OCI-LY7 (cell line): ENCODE data around the gene STX11. TPM values are rescaled to one million over a fixed set of nuclear protein-coding genes. Genes with fewer than 3 reads are reported as not detected.

Experiments used
- BruUV-seq: library from RNA; stranded (reverse); fragments of 400-500 nt; replicated peaks from 2 replicates; lab custom pipeline; 2021; lab: Mats Ljungman, UMichigan
- CTCF ChIA-PET: fragments of 300-600 bp; sonication (Branson Sonifier 250); formaldehyde crosslinking; loops from one replicate; lab custom pipeline; 2022; ENCODE audit warnings: antibody characterized with exemption; ENCODE audit not compliant: unreplicated experiment; lab: Charles Lee
- POLR2A ChIA-PET: fragments of 300-600 bp; sonication (Branson Sonifier 250); formaldehyde crosslinking; loops from one replicate; lab custom pipeline; 2022; ENCODE audit warnings: antibody characterized with exemption; lab: Charles Lee
- DNase-seq: peaks from one replicate; pipeline ENCODE4 v3.0.0-alpha.2; 2015; ENCODE audit warnings: low spot score
- H2AFZ ChIP-seq: fragments of 200-600 bp; sonication (generic), shearing (Covaris generic); 2 replicates; pipeline ENCODE4 v1.6.1; 2014; ENCODE audit warnings: mild to moderate bottlenecking, antibody characterized with exemption, low read length, moderate library complexity
- H3K27ac ChIP-seq: fragments of 200-600 bp; sonication (generic); 2 replicates; pipeline ENCODE4 v1.5.1; 2014; ENCODE audit warnings: mixed run types, low read depth, mild to moderate bottlenecking, moderate library complexity, low read length, inconsistent platforms; ENCODE audit not compliant: poor library complexity, severe bottlenecking
- H3K36me3 ChIP-seq: fragments of 200-600 bp; sonication (generic); 2 replicates; pipeline ENCODE4 v1.6.1; 2014; ENCODE audit warnings: mild to moderate bottlenecking, antibody characterized with exemption, low read length, moderate library complexity, mixed read lengths; ENCODE audit not compliant: insufficient read depth
- H3K4me1 ChIP-seq: fragments of 200-600 bp; sonication (generic); 2 replicates; pipeline ENCODE4 v1.5.1; 2014; ENCODE audit warnings: mild to moderate bottlenecking, low read length; ENCODE audit not compliant: insufficient read depth, poor library complexity, severe bottlenecking
- H3K4me2 ChIP-seq: fragments of 200-600 bp; sonication (generic); 2 replicates; pipeline ENCODE4 v1.6.1; 2014; ENCODE audit warnings: mild to moderate bottlenecking, low read length
- H3K4me3 ChIP-seq: fragments of 200-600 bp; sonication (generic); 2 replicates; pipeline ENCODE4 v1.5.1; 2014; ENCODE audit warnings: mild to moderate bottlenecking, low read depth, low read length; ENCODE audit not compliant: poor library complexity, severe bottlenecking
- H3K79me2 ChIP-seq: fragments of 200-600 bp; sonication (generic); 2 replicates; pipeline ENCODE4 v1.6.1; 2016; ENCODE audit warnings: low read depth, mild to moderate bottlenecking, low read length, moderate library complexity, mixed read lengths; ENCODE audit not compliant: insufficient read depth
- H3K9me2 ChIP-seq: fragments of 200-600 bp; sonication (generic); 2 replicates; pipeline ENCODE4 v1.6.1; 2016; ENCODE audit warnings: mild to moderate bottlenecking, low read length, mixed read lengths; ENCODE audit not compliant: insufficient read depth
- H3K9me3 ChIP-seq: fragments of 200-600 bp; sonication (generic); 2 replicates; pipeline ENCODE4 v1.6.1; 2014; ENCODE audit warnings: mild to moderate bottlenecking, mixed run types, low read length, mixed read lengths
- H4K20me1 ChIP-seq: fragments of 200-600 bp; sonication (generic); 2 replicates; pipeline ENCODE4 v1.6.1; 2014; ENCODE audit warnings: mild to moderate bottlenecking, antibody characterized with exemption, low read length, moderate library complexity, mixed read lengths; ENCODE audit not compliant: insufficient read depth
- EZH2phosphoT487 ChIP-seq: fragments of 200-600 bp; sonication (generic); IDR thresholded peaks from 2 replicates; pipeline ENCODE4 v1.6.1; 2018; ENCODE audit warnings: low read depth, borderline replicate concordance, mild to moderate bottlenecking, mixed run types, antibody characterized with exemption, low read length, moderate library complexity, mixed read lengths
- intact Hi-C: fragments of 100-400 bp; cut with micrococcal nuclease; formaldehyde crosslinking; loops from one replicate; pipeline ENCODE4 v1.10.0; 2022; ENCODE audit not compliant: unreplicated experiment
- total RNA-seq, 2 experiments: library from RNA; depleted of rRNA in 1 of 2; stranded (reverse); fragments of >200 nt in 1 of 2; shearing (Covaris generic) in 1 of 2; gene quantifications; 2 replicates each; pipeline ENCODE4 v1.2.3, GENCODE V29; 2014 to 2022
- TF ChIP-seq, protein P1 (sequence below): fragments of 200-600 bp; sonication (generic); conservative IDR thresholded peaks from 2 replicates; pipeline ENCODE4 v1.5.1; 2014; ENCODE audit warnings: mild to moderate bottlenecking, antibody characterized with exemption, low read length, moderate library complexity, mixed read lengths

Gene STX11
- total RNA-seq, 2 experiments from 2014 or later = 0.16 to 1.1 TPM

DNA sequence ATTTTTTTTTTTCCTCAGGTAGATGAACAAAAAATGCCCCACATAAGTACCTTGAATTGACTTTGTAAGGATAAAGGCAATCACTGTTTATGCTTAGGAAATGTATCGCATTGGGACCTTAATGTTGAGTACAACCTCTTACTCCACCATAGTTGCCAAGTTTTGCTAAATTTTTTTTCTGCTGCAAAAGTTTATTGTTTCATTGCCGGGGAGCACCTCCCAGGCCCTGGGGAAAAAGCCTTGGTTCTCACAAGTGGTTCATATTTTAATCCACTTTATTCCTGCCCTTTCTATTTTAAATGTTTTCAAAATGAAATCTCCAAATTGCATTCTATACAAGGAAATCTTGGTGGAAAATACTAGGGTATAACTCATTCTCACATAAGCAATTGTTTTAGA is 82.5 kb downstream of the STX11 start:
- H3K4me2 ChIP-seq = no peak overlapping the region
- POLR2A ChIA-PET = interaction anchor here (0.6 kb wide), 1 partner anchor 146 kb away, joined by 3 read pairs; no protein-coding TSS in a partner anchor
- no peak for TF ChIP-seq EZH2phosphoT487
- TF ChIP-seq, protein P1, sequence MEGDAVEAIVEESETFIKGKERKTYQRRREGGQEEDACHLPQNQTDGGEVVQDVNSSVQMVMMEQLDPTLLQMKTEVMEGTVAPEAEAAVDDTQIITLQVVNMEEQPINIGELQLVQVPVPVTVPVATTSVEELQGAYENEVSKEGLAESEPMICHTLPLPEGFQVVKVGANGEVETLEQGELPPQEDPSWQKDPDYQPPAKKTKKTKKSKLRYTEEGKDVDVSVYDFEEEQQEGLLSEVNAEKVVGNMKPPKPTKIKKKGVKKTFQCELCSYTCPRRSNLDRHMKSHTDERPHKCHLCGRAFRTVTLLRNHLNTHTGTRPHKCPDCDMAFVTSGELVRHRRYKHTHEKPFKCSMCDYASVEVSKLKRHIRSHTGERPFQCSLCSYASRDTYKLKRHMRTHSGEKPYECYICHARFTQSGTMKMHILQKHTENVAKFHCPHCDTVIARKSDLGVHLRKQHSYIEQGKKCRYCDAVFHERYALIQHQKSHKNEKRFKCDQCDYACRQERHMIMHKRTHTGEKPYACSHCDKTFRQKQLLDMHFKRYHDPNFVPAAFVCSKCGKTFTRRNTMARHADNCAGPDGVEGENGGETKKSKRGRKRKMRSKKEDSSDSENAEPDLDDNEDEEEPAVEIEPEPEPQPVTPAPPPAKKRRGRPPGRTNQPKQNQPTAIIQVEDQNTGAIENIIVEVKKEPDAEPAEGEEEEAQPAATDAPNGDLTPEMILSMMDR = no peak

DNA sequence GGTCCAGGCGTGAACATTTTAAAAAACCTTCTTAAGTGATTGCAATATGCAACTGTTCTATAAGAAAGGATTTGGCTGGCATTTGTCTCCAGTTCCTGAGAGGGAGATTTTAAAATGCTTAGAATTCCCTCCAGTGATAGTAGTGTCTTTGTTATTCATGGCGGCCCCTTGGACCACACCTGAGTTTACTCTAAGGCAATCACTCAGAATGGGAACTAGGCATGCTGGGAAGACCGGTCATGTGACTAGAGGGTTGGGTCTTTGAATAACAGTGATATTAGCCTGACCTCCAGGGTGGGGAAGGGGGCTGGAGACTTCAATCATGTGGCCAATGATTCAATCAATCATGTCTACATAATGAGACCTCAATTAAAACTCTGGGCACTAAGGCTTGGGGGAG is 84.1 kb downstream of the STX11 start:
- POLR2A ChIA-PET = interaction anchor here (1.0 kb wide), 1 partner anchor 135 kb away, joined by 3 read pairs; no protein-coding TSS in a partner anchor
- BruUV-seq = no TSS peak
- no peaks in the 10 kb centered on the region for H3K4me1 ChIP-seq
- H3K9me2 ChIP-seq = no peaks in the 10 kb centered on the region
- no peaks in the 10 kb centered on the region for H4K20me1 ChIP-seq
- H2AFZ ChIP-seq = no peak overlapping the region
- H3K4me2 ChIP-seq = no peak overlapping the region
- no peak overlapping the region for H3K27ac ChIP-seq
- no peak overlapping the region for H3K4me3 ChIP-seq
- no peaks in the 10 kb centered on the region for H3K9me3 ChIP-seq
- no peaks in the 10 kb centered on the region for H3K79me2 ChIP-seq
- intact Hi-C loops = no loop called here
- H3K36me3 ChIP-seq = no peaks in the 10 kb centered on the region
- CTCF ChIA-PET = no interaction called here
- no peak for DNase-seq
- TF ChIP-seq, protein P1 = no peak
- TF ChIP-seq EZH2phosphoT487 = no peak

More for the DNA sequence above, 82.5 kb downstream of the STX11 start:
- Histone ChIP-seq H4K20me1 (no peaks in the 10 kb centered on the region), H2AFZ (no peak overlapping the region), H3K9me2 (no peaks in the 10 kb centered on the region), H3K27ac (no peak overlapping the region), H3K9me3 (no peaks in the 10 kb centered on the region), H3K36me3 (no peaks in the 10 kb centered on the region), H3K4me1 (no peaks in the 10 kb centered on the region), H3K79me2 (no peaks in the 10 kb centered on the region), H3K4me3 (no peak overlapping the region)
- intact Hi-C loops = no loop called here
- no TSS peak for BruUV-seq
- DNase-seq = no peak
- CTCF ChIA-PET = interaction anchor here (0.9 kb wide), 1 partner anchor 12 kb away, joined by 3 read pairs; no protein-coding TSS in a partner anchor

GRCh38 chr6:144234935-144235334 is 84.6 kb downstream of the STX11 start:
- Histone ChIP-seq H3K9me3 (no peaks in the 10 kb centered on the region), H3K27ac (no peak overlapping the region), H4K20me1 (no peaks in the 10 kb centered on the region), H2AFZ (no peak overlapping the region), H3K4me3 (no peak overlapping the region), H3K36me3 (no peaks in the 10 kb centered on the region), H3K4me1 (no peaks in the 10 kb centered on the region), H3K9me2 (no peaks in the 10 kb centered on the region), H3K4me2 (no peak overlapping the region), H3K79me2 (no peaks in the 10 kb centered on the region)
- intact Hi-C loops = no loop called here
- POLR2A ChIA-PET = interaction anchor here (0.6 kb wide), 1 partner anchor 17 kb away, joined by 3 read pairs; no protein-coding TSS in a partner anchor
- TF ChIP-seq, protein P1 = no peak
- no peak for TF ChIP-seq EZH2phosphoT487
- no peak for DNase-seq
- CTCF ChIA-PET = no interaction called here
- BruUV-seq = no TSS peak

Other genes with a start within 250 kb of the STX11 start
- gene PLAGL1, start 142.3 kb upstream of the STX11 start, total RNA-seq (2014; rRNA removed; shearing (Covaris generic)) = 1.0 and 1.7 TPM in 2 replicates
- gene PLAGL1, start 142.3 kb upstream of the STX11 start, total RNA-seq (2022) = 1.7 and 2.3 TPM in 2 replicates
- 132 and 187 TPM in 2 replicates for gene SF3B5, start 54.9 kb upstream of the STX11 start, total RNA-seq (2014; rRNA removed; shearing (Covaris generic))
- 110 and 135 TPM in 2 replicates for gene SF3B5, start 54.9 kb upstream of the STX11 start, total RNA-seq (2022)
- 16.1 and 17.5 TPM in 2 replicates for gene UTRN, start 134.8 kb downstream of the STX11 start, total RNA-seq (2014; rRNA removed; shearing (Covaris generic))
- gene UTRN, start 134.8 kb downstream of the STX11 start, total RNA-seq (2022) = 18.1 and 24.8 TPM in 2 replicates